ENCODE measurements around the gene TEX44. TPM values are rescaled to one million over a fixed set of nuclear protein-coding genes. Genes with fewer than 3 reads are reported as not detected.

TEX44 gene
- total and polyA plus RNA-seq, 2 of the 13 experiments (the other 11 are each of a cell fraction or from before 2014, with no cell fraction given), result not detected

- TF ChIP-seq ZNF512B (CRISPR knock-in tag; IDR thresholded peaks at IDR 0.05; ENCODE audit: borderline replicate concordance) (no peak), ZBTB40 (IDR thresholded peaks at IDR 0.05) (no peak), ZBTB40 (CRISPR knock-in tag; IDR thresholded peaks at IDR 0.05) (peak; percentile 87), PPARG (CRISPR knock-in tag; conservative IDR thresholded peaks at IDR 0.05) (no peak), ZNF232 (CRISPR knock-in tag; IDR thresholded peaks at IDR 0.05; ENCODE audit: borderline replicate concordance) (peak; percentile 91), ZNF883 (CRISPR knock-in tag; IDR thresholded peaks at IDR 0.05; ENCODE audit: not compliant biosample characterization) (peak; percentile 66), ZMYM4 (CRISPR knock-in tag; IDR thresholded peaks at IDR 0.05) (peak; percentile 66), ZSCAN25 (CRISPR knock-in tag; IDR thresholded peaks at IDR 0.05) (no peak), ZNF20 (CRISPR knock-in tag; IDR thresholded peaks at IDR 0.05) (peak; percentile 85), YY1 (IDR thresholded peaks at IDR 0.05; ENCODE audit: insufficient read depth, insufficient replicate concordance, low read depth, low read length) (peak; percentile 76), MAF1 (CRISPR knock-in tag; IDR thresholded peaks at IDR 0.05; ENCODE audit: borderline replicate concordance) (peak; percentile 39; the same call in 1 of the 2 replicates), ZNF777 (CRISPR knock-in tag; IDR thresholded peaks at IDR 0.05) (peak; percentile 67; the same call in 1 of the 2 replicates), NFE2L1 (CRISPR knock-in tag; IDR thresholded peaks at IDR 0.05; ENCODE audit: borderline replicate concordance) (no peak; the same call in none of the 2 replicates), SOX13 (IDR thresholded peaks at IDR 0.05) (no peak), SOX13 (CRISPR knock-in tag; conservative IDR thresholded peaks at IDR 0.05 in 1 of 2, IDR thresholded peaks at IDR 0.05 in 1 of 2) (peak in 1 of 2 experiments; percentile 64; a peak in 2 of 4 replicates)
Observed at GRCh38 chr2:231613663-231614558, 21.2 kb downstream of the TEX44 start (continued).
